HS-5 (cell line): ENCODE results near the gene ATG4D.
"Not testable (repeated sequence)": the region's sequence is repeated elsewhere in the genome, so short reads cannot be mapped to it uniquely, and the experiment has no call there.

Experiments
- DNase-seq: peaks from one replicate; pipeline ENCODE4 v3.0.0-alpha.2; 2012; ENCODE audit warnings: low read depth

Gene ATG4D

DNA sequence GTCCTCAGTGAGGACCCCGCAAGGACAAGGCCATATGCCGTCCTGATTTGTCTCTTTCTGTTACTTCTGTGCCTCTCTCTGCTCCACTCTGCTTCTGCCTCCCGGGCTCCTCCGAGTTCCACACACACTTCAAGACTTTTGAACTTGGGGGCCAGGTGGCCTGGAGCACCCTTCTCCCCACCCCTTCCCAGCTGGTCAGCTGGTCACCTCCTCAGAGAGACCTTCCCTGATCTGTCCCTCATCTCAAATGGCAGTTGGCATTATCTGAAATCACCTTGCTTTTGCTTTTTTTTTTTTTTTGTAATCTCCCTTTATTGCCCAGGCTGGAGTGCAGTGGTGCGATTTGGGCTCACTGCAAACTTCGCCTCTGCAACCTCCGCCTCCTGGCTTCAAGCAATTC is 24.3 kb upstream of the ATG4D start:
- DNase-seq: no peak

DNA sequence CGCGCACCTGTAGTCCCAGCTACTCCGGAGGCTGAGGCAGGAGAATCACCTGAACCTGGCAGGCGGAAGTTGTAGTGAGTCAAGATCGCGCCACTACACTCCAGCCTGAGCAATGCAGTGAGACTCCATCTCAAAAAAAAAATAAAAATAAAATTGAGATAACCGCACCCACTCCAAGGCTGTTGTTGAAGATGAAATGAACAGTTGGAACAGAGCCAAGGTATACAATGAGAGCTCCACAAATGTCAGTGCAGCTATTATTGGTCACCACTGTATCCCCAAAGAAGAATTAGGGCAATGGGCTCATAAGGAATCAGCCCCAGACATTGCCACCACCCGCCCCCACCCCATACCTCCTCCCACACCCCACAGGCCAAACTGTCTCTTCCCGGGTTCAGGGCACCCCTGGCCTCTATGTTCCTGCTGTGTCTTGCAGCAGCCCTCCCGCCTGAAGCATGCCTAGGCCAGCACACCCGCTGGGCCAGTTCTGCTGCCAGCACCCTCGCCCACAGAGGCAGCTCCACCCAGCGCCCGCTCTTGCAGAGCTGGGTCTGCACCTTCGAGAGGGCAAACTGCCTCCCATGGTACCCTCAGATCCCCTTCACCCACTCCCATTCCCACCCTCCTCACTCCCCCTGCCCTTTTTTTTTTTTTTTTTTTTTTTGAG is 22.9 kb upstream of the ATG4D start:
- no peak for DNase-seq

DNA sequence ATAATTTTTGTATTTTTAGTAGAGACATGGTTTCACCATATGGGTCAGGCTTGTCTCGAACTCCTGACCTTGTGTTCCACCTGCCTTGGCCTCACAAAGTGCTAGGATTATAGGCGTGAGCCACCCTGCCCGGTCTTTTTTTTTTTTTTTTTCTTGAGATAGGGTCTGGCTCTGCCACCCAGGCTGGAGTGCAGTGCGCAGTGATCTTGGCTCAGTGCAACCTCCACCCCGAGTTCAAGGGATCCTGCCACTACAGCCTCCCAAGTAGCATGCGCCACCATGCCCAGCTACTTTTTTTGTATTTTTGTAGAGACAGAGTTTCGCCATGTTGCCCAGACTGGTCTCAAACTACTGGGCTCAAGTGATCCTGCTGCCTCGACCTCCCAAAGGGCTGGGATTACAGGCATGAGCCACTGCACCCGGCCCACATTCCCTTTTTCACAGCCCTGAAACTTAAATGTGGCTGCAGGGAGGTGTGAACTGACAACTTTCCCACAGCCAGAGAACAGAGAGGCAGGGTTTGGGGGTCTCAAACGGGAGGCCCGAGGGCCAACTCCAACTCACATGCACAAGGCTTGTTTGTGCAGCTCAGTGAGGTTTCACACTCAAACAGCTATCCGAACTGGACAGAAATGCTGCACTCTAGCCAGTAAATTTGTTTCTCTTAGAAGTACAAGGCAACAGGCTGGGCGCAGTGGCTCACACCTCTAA is 22.1 kb upstream of the ATG4D start:
- no peak for DNase-seq

DNA sequence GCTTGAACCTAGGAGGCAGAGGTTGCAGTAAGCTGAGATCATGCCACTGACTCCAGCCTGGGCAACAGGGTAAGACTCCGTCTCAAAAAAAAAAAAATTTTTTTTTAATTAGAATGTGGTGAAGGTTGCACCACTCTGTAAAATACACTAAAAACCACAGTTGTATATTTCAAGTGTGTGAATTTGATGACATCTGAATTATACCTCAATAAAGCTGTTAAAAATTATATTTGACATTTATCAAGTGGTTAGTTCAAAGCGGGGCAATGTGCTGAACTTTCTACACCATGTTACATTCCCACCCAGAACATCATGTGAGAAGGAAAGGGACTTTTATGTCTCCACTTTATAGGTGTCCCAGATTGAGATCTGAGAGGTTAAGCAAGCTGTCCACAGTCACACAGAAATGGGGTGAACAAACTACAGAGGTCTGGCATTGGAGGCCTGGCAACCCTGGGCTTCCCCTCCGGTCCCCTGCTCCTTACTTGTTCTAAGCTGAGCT is 20.5 kb upstream of the ATG4D start:
- DNase-seq: no peak

DNA sequence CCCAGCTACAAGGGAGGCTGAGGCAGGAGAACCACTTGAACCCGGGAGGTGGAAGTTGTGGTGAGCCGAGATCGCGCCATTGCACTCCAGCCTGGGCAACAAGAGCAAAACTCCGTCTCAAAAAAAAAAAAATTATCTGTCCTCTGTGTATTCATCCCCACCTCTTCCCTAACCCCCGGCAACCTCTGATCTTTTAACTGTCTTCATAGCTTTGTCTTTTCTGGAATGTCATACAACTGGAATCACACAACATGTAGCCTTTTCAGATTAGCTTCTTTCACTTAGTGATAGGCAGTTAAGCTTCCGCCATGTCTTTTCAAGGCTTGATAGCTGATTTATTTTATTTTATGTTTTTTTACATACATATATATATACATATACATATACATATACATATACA is 18.1 kb upstream of the ATG4D start:
- DNase-seq: no peak

DNA sequence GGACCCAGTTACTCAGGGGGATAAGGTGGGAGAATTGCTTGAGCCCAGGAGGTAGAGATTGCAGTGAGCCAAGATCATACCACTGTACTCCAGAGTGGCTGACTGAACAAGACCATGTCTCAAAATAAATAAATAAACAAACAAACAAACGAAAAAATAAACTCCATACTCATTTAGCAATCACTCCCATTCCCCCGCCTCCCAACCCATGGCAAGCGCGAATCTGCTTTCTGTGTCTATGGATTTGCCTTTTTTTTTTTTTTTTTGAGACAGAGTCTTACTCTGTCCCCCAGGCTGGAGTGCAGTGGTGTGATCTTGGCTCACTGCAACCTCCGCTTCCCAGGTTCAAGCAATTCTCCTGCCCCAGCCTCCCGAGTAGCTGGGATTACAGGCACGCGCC is 16.8 kb upstream of the ATG4D start:
- DNase-seq: not testable (repeated sequence)

DNA sequence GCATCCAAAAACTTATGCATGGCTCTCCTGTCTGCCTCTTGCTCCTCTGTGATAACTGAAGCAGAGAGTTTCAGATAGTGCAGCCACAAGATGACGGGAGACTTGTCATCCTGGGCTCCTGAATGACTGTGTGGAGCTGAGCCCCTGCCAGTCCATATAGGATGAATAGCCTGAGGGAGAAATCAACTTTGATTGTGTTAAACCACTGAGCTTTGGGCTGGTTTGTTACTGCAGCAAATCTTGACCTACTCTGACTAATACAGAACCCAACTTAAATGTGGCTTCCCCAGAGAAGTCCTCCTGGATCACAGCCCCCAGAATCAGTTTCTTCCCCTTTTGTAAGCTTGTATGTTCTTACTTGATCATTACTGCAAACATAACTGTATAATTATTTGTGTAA is 11.2 kb upstream of the ATG4D start:
- no peak for DNase-seq

DNA sequence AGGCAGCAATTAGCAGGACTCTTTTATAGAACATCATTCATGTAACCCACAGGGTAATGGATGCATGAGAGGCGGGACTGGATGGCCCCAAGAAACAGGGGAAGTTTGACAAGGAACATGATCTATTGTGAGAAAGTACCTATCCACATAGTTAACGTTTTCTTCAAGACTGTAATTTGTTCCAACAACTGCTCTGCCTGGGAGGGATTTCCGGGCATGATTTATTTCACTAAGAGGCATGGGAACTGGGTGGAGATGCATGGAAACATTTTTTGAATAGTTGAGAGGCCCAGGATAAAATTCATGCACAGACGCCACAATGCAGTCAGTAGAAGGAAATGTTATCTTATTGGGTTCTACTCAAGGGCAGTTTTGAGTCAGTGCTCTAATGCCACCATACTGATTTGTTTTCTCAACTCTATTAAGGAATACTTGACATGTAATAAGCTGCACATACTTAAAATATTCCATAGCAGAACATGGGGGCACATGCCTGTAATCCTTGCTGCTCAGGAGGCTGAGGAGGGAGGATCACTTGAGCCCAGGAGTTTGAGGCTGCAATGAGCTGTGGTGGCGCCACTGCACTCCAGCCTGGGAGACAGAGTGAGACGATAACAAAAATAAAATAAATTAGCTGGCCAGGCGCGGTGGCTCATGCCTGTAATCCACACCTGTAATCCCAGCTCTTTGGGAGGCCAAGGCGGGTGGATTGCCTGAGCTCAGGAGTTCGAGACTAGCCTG is 9.9 kb upstream of the ATG4D start:
- no peak for DNase-seq

DNA sequence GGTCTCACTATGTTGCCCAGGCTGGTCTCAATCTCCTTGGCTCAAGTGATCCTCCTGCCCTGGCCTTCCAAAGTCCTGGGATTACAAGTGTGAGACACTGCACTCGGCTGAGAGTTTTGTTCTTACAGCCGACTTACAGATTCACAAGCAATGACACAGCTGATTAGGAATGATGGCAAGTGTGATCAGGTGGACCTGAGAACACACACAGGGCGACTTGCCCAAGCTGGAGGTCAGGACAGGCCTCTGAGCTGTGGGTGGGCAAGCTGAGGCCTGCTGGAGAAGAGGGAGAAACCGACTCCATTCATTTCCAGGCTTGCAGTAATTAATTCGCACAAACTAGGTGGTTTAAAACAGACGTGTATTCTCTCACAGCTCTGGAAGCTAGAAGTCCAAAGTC is 8.1 kb upstream of the ATG4D start:
- no peak for DNase-seq

DNA sequence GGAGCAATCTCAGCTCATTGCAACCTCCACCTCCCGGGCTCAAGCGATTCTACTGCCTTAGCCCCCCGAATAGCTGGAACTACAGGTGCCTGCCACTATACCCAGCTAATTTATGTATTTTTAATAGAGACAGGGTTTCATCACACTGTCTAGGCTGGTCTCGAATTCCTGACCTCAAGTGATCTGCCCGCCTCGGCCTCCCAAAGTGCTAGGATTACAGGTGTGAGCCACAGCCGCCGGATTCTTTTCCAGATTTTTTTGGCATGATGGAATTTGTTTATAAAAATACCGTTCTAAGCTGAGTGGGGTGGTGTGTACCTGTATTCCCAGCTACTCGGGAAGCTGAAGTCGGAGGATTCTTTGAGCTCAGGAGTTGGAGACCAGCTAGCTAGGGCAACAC is 6.0 kb upstream of the ATG4D start:
- DNase-seq: no peak

DNA sequence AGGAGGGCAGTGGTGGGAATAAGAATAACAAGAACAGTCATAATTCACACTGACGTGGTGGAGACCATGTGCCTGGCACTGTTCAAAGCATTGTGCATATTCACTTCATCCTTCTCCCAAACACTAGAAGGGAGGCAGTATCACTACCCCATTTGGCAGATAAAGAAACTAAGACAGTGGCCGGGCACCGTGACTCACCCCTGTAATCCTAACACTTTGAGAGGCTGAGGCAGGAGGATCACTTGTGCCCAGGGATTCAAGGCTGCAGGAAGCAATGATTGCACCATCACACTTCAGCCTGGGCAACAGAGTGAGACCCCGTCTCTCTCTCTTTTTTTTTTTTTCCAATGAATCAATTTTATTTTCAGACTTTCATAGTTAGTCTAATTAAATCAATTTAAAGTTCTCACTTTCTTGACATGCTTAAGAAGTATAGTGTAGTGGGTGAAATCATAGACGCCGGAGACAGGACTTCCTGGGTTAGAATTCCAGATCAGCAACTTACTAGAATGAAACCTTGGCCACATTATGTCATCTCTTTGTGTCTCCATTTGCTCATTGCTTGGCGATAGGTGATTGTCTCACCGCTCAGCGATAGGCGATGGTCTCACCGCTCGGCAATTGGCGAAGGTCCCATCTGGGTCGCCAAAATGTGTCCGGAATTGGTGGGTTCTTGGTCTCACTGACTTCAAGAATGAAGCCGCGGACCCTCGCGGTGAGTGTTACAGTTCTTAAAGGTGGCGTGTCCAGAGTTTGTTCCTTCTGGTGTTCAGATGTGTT is 5.3 kb upstream of the ATG4D start:
- no peak for DNase-seq

DNA sequence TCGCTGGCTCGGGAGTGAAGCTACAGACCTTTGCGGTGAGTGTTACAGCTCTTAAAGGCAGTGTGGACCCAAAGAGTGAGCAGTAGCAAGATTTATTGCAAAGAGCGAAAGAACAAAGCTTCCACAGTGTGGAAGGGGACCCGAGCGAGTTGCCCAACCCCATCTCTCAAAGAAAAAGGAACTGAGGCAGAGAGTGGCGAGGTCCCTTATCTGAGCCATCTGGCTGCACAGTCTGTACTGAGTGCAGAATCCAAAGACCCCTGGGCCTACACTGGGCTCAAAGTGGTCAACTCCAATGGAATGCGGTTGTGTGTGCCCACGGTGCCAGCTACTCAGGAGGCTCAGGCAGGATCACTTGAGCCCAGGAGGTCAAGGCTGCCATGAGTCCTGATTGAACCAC is 4.7 kb upstream of the ATG4D start:
- not testable (repeated sequence) for DNase-seq

DNA sequence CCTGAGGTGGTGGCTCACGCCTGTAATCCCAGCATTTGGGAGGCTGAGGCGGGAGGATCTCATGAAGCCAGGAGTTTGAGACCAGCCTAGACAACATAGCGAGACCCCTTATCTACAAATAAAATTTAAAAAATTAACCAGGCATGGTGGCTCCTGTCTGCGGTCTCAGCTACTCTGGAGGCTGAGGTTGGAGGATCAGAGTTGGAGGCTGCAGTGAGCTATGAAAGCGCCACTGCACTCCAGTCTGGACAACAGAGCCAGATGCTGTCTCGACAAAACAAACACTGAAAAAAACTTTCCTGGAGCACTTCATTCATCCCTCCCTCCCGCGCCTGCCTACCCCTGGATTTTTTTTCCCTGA is 665 bp upstream of the ATG4D start:
- no peak for DNase-seq

DNA sequence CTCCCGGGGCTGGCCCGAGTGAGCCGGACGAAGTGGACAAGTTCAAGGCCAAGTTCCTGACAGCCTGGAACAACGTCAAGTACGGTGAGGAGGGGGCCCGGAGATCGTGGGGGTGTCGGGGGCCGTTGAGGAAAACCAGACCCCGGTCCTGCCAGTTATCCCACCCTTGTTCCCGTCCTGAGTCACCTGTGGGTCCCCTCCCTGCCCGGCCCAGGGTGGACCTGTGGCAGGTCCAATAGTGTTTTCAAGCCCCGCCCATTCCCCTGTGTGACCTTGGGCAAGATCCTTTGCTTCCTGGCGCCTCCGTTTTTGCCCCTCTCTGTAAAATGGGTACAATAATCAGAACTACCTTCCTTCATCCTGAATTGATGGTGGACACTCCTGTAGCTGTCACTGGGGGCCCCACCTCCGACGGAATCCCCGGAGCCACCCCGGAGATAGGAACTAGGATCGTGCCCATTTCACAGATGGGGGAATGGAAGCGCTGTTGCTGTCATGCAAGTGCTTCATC is 593 bp downstream of the ATG4D start:
- no peak for DNase-seq

DNA sequence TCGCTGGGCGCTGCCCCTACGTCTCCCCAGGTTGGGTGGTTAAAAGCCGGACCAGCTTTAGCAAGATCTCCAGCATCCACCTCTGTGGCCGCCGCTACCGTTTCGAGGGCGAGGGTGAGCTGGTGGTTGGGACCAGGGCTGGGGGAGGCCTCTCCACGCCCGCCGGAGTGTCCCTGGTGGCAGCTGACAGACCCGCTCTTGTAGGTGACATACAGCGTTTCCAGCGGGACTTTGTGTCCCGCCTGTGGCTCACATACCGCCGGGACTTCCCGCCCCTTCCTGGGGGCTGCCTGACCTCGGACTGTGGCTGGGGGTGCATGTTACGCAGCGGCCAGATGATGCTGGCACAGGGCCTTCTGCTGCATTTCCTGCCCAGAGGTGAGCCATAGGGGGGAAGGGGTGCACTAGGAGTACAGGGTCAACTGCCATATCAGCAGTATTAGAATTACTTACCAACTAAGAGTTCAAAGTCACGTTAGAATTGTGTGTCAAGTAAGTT is 1.1 kb downstream of the ATG4D start:
- no peak for DNase-seq

DNA sequence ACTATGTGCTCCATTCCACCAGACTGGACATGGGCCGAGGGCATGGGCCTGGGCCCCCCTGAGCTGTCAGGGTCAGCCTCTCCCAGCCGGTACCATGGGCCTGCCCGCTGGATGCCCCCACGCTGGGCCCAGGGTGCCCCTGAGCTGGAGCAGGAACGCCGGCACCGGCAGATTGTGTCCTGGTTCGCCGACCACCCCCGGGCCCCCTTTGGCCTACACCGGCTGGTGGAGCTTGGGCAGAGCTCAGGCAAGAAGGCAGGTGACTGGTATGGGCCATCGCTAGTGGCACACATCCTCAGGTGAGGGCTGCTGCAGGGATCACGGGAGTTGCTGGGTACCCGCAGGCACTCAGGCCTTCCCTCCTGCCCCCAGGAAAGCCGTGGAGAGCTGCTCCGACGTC is 3.1 kb downstream of the ATG4D start:
- DNase-seq: no peak

DNA sequence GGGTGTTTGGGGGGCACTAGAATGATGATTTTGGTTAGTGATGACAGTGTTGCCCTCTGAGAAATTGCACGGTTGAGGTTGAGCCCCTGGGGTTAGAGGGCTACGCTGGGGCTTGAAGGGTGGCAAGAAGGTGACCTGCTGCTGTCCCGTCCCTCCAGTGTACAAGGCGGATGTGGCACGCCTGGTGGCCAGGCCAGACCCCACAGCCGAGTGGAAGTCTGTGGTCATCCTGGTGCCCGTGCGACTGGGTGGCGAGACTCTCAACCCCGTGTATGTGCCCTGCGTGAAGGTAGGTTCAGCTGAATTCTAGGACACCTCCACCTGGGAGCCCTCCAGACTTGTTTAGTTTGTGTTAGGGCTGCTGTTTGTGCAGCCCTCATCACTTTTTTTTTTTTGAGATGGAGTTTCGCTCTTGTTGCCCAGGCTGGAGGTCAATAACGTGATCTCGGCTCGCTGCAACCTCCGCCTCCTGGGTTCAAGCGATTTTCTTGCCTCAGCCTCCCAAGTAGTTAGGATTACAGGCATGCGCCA is 5.1 kb downstream of the ATG4D start:
- no peak for DNase-seq

DNA sequence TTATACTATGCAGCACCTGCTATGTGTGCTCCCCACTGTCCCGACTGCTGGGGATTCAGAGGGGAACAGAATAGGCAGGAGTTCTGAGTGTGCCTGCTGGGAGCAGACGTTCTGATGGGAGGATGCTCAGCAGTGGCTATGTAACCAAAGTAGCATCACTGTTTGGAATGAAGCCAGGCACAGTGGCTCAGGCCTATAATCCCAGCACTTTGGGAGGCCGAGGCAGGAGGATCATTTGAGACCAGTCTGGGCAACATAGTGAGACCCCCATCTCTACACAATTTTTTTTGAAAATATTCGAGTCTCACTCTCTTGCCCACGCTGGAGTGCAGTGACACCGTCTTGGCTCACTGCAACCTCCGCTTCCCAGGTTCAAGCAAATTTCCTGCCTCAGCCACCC is 6.0 kb downstream of the ATG4D start:
- DNase-seq: no peak

DNA sequence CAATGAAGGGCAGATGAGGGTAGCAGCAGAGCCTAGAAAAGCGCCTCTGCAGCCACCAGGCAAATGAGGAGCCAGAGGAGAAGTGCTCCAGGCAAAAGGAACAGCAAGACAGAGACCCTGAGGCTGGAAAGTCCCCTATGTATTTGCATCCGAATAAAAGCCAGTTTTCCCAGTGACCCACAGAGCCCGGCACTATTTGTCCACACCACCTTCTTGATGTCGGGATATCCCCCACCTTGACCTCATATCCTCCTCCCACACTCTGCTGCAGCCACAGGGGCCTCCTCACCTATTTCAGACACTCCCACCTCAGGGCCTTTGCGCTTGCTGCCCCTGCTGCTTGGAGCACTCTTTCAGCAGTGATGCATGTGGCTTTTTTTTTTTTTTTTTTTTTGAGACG is 6.6 kb downstream of the ATG4D start:
- DNase-seq: no peak

DNA sequence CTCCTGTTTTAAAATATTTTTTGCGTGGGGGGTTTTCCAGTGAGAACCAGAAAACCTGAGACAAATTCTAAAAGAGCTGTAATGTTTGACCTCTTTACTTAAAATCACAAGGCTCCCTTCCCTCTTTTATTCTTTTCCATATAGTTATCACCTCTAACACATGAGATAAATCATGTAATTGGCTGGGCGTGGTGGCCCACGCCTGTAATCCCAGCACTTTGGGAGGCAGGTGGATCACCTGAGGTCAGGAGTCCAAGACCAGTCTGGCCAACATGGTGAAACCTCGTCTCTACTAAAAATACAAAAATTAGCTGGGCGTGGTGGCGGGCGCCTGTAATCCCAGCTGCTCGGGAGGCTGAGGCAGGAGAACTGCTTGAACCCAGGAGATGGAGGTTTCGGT is 7.3 kb downstream of the ATG4D start:
- not testable (repeated sequence) for DNase-seq

DNA sequence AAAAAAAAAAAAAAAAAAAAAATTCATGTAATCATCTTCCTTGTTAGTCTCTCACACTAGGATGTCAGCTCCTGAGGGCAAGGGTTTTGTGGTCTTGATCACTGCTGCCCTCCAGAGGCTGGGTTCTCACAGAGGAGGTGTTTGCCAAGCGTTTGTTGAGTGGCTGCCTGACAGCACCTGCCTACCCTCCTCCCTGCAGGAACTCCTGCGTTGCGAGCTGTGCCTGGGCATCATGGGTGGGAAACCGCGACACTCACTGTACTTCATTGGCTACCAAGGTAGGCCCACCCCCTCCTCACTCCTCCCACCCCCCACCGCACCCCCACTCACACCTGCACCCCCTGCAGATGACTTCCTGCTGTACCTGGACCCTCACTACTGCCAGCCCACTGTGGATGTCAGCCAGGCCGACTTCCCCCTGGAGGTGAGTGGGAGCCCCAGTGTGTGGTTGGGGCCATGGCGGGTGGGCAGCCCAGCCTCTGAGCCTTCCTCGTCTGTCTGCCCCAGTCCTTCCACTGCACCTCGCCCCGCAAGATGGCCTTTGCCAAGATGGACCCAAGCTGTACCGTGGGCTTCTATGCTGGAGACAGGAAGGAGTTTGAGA is 8.1 kb downstream of the ATG4D start:
- no peak for DNase-seq
